Brain microvascular endothelial cell (primary cell): ENCODE results near the gene CCS.

Experiments
- DNase-seq: peaks from one replicate; pipeline ENCODE4 v3.0.0-alpha.2; 2020
- H3K27ac ChIP-seq: fragments of 250-450 bp; sonication (Bioruptor Pico); 2 replicates; pipeline ENCODE4 v1.5.1; 2020; ENCODE audit warnings: mild to moderate bottlenecking, moderate library complexity
- H3K27me3 ChIP-seq: fragments of 250-450 bp; sonication (Bioruptor Pico); replicated peaks from 2 replicates; pipeline ENCODE4 v1.5.1; 2020; ENCODE audit warnings: mild to moderate bottlenecking
- H3K36me3 ChIP-seq: fragments of 250-450 bp; sonication (Bioruptor Pico); replicated peaks from 2 replicates; pipeline ENCODE4 v1.5.1; 2020; ENCODE audit warnings: mild to moderate bottlenecking
- H3K4me3 ChIP-seq: 2 replicates; pipeline ENCODE4 v1.5.1; 2011; ENCODE audit warnings: low read depth, mild to moderate bottlenecking, control low read depth, low read length, moderate library complexity
- CTCF ChIP-seq: IDR thresholded peaks from 2 replicates; pipeline ENCODE4 v1.5.1; 2011; ENCODE audit warnings: low read depth, mild to moderate bottlenecking, moderate library complexity, low read length, control low read depth, inconsistent platforms; ENCODE audit errors: missing control alignments
- in situ Hi-C: cut with HindIII; loops from 2 replicates; pipeline ENCODE4 v1.10.0; 2017; ENCODE audit warnings: low sequenced_read_pairs, low pct_ligation_motif_present

The CCS gene

GRCh38 chr11:66562907-66563583 lies 29.9 kb upstream of the CCS start:
- in situ Hi-C loops = no loop called here

GRCh38 chr11:66563832-66564231 lies 29.2 kb upstream of the CCS start:
- no peaks in the 10 kb centered on the region for H3K27me3 ChIP-seq
- TF ChIP-seq CTCF = no peak
- in situ Hi-C loops = no loop called here
- H3K4me3 ChIP-seq = no peak overlapping the region
- no peaks in the 10 kb centered on the region for H3K36me3 ChIP-seq
- H3K27ac ChIP-seq = no peak overlapping the region
- no peak for DNase-seq

More at GRCh38 chr11:66562907-66563583, 29.9 kb upstream of the CCS start:
- Histone ChIP-seq H3K27me3 (no peaks in the 10 kb centered on the region), H3K4me3 (no peak overlapping the region), H3K27ac (no peak overlapping the region), H3K36me3 (no peaks in the 10 kb centered on the region)
- no peak for TF ChIP-seq CTCF
- DNase-seq = no peak

- Histone ChIP-seq H3K27ac (no peak overlapping the region), H3K36me3 (no peaks in the 10 kb centered on the region), H3K27me3 (no peaks in the 10 kb centered on the region), H3K4me3 (no peak overlapping the region)
- in situ Hi-C loops = no loop called here
- DNase-seq = no peak
- no peak for TF ChIP-seq CTCF
Observed at GRCh38 chr11:66564538-66564937, 28.4 kb upstream of the CCS start.

GRCh38 chr11:66564984-66565383 lies 28.0 kb upstream of the CCS start:
- H3K36me3 ChIP-seq = no peaks in the 10 kb centered on the region
- no peak for TF ChIP-seq CTCF
- no peak overlapping the region for H3K4me3 ChIP-seq
- no peak for DNase-seq
- no peak overlapping the region for H3K27ac ChIP-seq
- in situ Hi-C loops = no loop called here
- H3K27me3 ChIP-seq = no peaks in the 10 kb centered on the region

GRCh38 chr11:66566221-66566620 lies 26.8 kb upstream of the CCS start:
- Histone ChIP-seq H3K4me3 (no peak overlapping the region), H3K27ac (no peak overlapping the region), H3K27me3 (no peaks in the 10 kb centered on the region), H3K36me3 (no peaks in the 10 kb centered on the region)
- in situ Hi-C loops = no loop called here
- no peak for DNase-seq
- no peak for TF ChIP-seq CTCF

GRCh38 chr11:66567787-66568123 lies 25.2 kb upstream of the CCS start:
- in situ Hi-C loops = no loop called here
- TF ChIP-seq CTCF = no peak
- H3K36me3 ChIP-seq = no peaks in the 10 kb centered on the region
- peak overlapping the region; percentile 47 for H3K4me3 ChIP-seq
- no peaks in the 10 kb centered on the region for H3K27me3 ChIP-seq
- DNase-seq = no peak
- H3K27ac ChIP-seq = no peak overlapping the region
